Vagina (tissue), 2 donors: ENCODE data around the gene PSIP1. TPM values are rescaled to one million over a fixed set of nuclear protein-coding genes. Genes with fewer than 3 reads are reported as not detected.

Experiments
- DNase-seq, 2 donors: peaks; one replicate each; pipeline ENCODE4 v3.0.0-alpha.2; 2017; ENCODE audit errors: extremely low spot score in 2 of 2
- H3K27ac ChIP-seq: fragments of 200-600 bp; sonication (generic); one replicate; pipeline ENCODE4 v1.5.1; 2019
- H3K27me3 ChIP-seq: fragments of 200-600 bp; sonication (generic); one replicate; pipeline ENCODE4 v1.5.1; 2019
- H3K36me3 ChIP-seq, 2 donors: fragments of 200-600 bp; sonication (generic); one replicate each; pipeline ENCODE4 v1.5.1; 2017 to 2019
- H3K4me1 ChIP-seq: fragments of 200-600 bp; sonication (generic); one replicate; pipeline ENCODE4 v1.5.1; 2019
- H3K4me3 ChIP-seq, 2 donors: fragments of 200-600 bp; sonication (generic); 1 replicate in 1 of 2; 2 replicates in 1 of 2; pipeline ENCODE4 v1.5.1; 2016 to 2019
- H3K9me3 ChIP-seq: fragments of 200-600 bp; sonication (generic); one replicate; pipeline ENCODE4 v1.5.1; 2019
- CTCF ChIP-seq, 3 experiments: fragments of 450-650 bp in 2 of 3; fragments of 200-600 bp in 1 of 3; sonication (generic) in 1 of 3; IDR thresholded peaks; one replicate each; pipeline ENCODE4 v1.5.1; 2017 to 2019; ENCODE audit warnings: antibody characterized with exemption in 3 of 3, mild to moderate bottlenecking in 2 of 3, moderate library complexity in 2 of 3
- POLR2A ChIP-seq, 2 donors: fragments of 450-650 bp; IDR thresholded peaks; one replicate each; pipeline ENCODE4 v1.6.1; 2017; ENCODE audit warnings: antibody characterized with exemption in 2 of 2, mild to moderate bottlenecking in 2 of 2, moderate library complexity in 2 of 2
- POLR2AphosphoS5 ChIP-seq, 2 donors: sonication (generic); formaldehyde crosslinking; IDR thresholded peaks; one replicate each; pipeline ENCODE4 v1.9.0; 2017; ENCODE audit warnings: antibody characterized with exemption in 2 of 2, mild to moderate bottlenecking in 2 of 2, low read depth in 1 of 2; ENCODE audit not compliant: insufficient read depth in 1 of 2
- intact Hi-C: fragments of 100-400 bp; cut with DNase I; formaldehyde crosslinking; loops from one replicate; pipeline ENCODE4 v1.15.1; 2023
- total RNA-seq: library from RNA; depleted of rRNA; stranded (reverse); fragments of >200 nt; gene quantifications from one replicate; pipeline ENCODE4 v1.2.3, GENCODE V29; 2016

The PSIP1 gene
- total RNA-seq, 1 donor from 2014 or later: 63.8 TPM

- TF ChIP-seq POLR2A (IDR thresholded peaks at IDR 0.05) (no peak), POLR2AphosphoS5 (IDR thresholded peaks at IDR 0.05; ENCODE audit: insufficient read depth in 1 of 2, low read depth in 1 of 2) (no peak), CTCF (IDR thresholded peaks at IDR 0.05) (no peak)
- Histone ChIP-seq H3K27me3 (no peaks in the 10 kb centered on the region), H3K36me3 (no peaks in the 10 kb centered on the region), H3K4me3 (no peak overlapping the region), H3K27ac (no peak overlapping the region), H3K9me3 (no peaks in the 10 kb centered on the region), H3K4me1 (no peaks in the 10 kb centered on the region)
- intact Hi-C loops: no loop called here
- DNase-seq: no peak
These were observed 18.8 kb downstream of the PSIP1 start for GRCh38 chr9:15491950-15492349.

GRCh38 chr9:15485836-15486666 lies 24.7 kb downstream of the PSIP1 start:
- Histone ChIP-seq H3K4me3 (no peak overlapping the region), H3K4me1 (no peaks in the 10 kb centered on the region), H3K27me3 (no peaks in the 10 kb centered on the region), H3K9me3 (no peaks in the 10 kb centered on the region), H3K27ac (no peak overlapping the region), H3K36me3 (peaks cover 0 to 13% of the 10 kb centered on the region in 2 donors)
- DNase-seq: no peak
- intact Hi-C loops: no loop called here
- TF ChIP-seq POLR2A (IDR thresholded peaks at IDR 0.05) (no peak), CTCF (IDR thresholded peaks at IDR 0.05) (peak in 1 of 3 experiments; percentile 18), POLR2AphosphoS5 (IDR thresholded peaks at IDR 0.05; ENCODE audit: insufficient read depth in 1 of 2, low read depth in 1 of 2) (no peak)

- Histone ChIP-seq H3K27ac (no peak overlapping the region), H3K9me3 (no peaks in the 10 kb centered on the region), H3K36me3 (peaks cover 0 to 13% of the 10 kb centered on the region in 2 donors), H3K4me3 (no peak overlapping the region), H3K27me3 (no peaks in the 10 kb centered on the region), H3K4me1 (no peaks in the 10 kb centered on the region)
- TF ChIP-seq POLR2AphosphoS5 (IDR thresholded peaks at IDR 0.05; ENCODE audit: insufficient read depth in 1 of 2, low read depth in 1 of 2) (no peak), CTCF (IDR thresholded peaks at IDR 0.05) (no peak), POLR2A (IDR thresholded peaks at IDR 0.05) (no peak)
- intact Hi-C loops: no loop called here
- DNase-seq: no peak
These were observed 26.0 kb downstream of the PSIP1 start for GRCh38 chr9:15484802-15485201.

- no peaks in the 10 kb centered on the region for H3K27me3 ChIP-seq
- no peaks in the 10 kb centered on the region for H3K9me3 ChIP-seq
- no peaks in the 10 kb centered on the region for H3K4me1 ChIP-seq
- H3K27ac ChIP-seq: no peak overlapping the region
- H3K4me3 ChIP-seq: no peak overlapping the region
- DNase-seq: no peak
- TF ChIP-seq POLR2AphosphoS5 (IDR thresholded peaks at IDR 0.05; ENCODE audit: insufficient read depth in 1 of 2, low read depth in 1 of 2): no peak
- TF ChIP-seq POLR2A (IDR thresholded peaks at IDR 0.05): no peak
- TF ChIP-seq CTCF (IDR thresholded peaks at IDR 0.05): no peak
- intact Hi-C loops: no loop called here
- H3K36me3 ChIP-seq: peaks cover 0 to 13% of the 10 kb centered on the region in 2 donors
These were observed 28.6 kb downstream of the PSIP1 start for GRCh38 chr9:15482146-15482545.

- peaks cover 0 to 8% of the 10 kb centered on the region in 2 donors for H3K36me3 ChIP-seq
- no peaks in the 10 kb centered on the region for H3K4me1 ChIP-seq
- H3K27ac ChIP-seq: no peak overlapping the region
- no peak overlapping the region for H3K4me3 ChIP-seq
- H3K9me3 ChIP-seq: no peaks in the 10 kb centered on the region
- DNase-seq: no peak
- no peak for TF ChIP-seq POLR2A (IDR thresholded peaks at IDR 0.05)
- no peak for TF ChIP-seq POLR2AphosphoS5 (IDR thresholded peaks at IDR 0.05; ENCODE audit: insufficient read depth in 1 of 2, low read depth in 1 of 2)
- no peak for TF ChIP-seq CTCF (IDR thresholded peaks at IDR 0.05)
- H3K27me3 ChIP-seq: no peaks in the 10 kb centered on the region
- intact Hi-C loops: no loop called here
These were observed 30.7 kb downstream of the PSIP1 start for GRCh38 chr9:15480028-15480427.
